Spleen (tissue), 7 donors: ENCODE measurements around the gene WASHC2C.
"Not testable (repeated sequence)": the region's sequence is repeated elsewhere in the genome, so short reads cannot be mapped to it uniquely, and the experiment has no call there.

Experiments used
- CTCF ChIP-seq, 11 experiments: fragments of 200-600 bp in 7 of 11; fragments of 450-650 bp in 4 of 11; sonication (generic) in 4 of 11; IDR thresholded peaks in 8 of 11; conservative IDR thresholded peaks in 3 of 11; 1 replicate in 7 of 11; 2 replicates in 4 of 11; pipeline versions ENCODE4 v1.4.0 to v1.8.0; 2016 to 2021; ENCODE audit warnings: antibody characterized with exemption in 11 of 11, inconsistent platforms in 4 of 11, mild to moderate bottlenecking in 1 of 11
- POLR2AphosphoS5 ChIP-seq, 3 donors: sonication (generic); formaldehyde crosslinking; IDR thresholded peaks; one replicate each; pipeline ENCODE4 v1.5.1; 2017; ENCODE audit warnings: antibody characterized with exemption in 3 of 3
- donor health status: DM: no; HTN: no; CAD: no; lungs with moderate emphysema.
- donor health status: DM: no; HTN: no; CAD: no.
- donor health status: DM: no; HTN: no; CAD: no.

- TF ChIP-seq CTCF (IDR thresholded peaks at IDR 0.05 in 8 of 11, conservative IDR thresholded peaks at IDR 0.05 in 3 of 11); POLR2AphosphoS5 (IDR thresholded peaks at IDR 0.05): not testable (repeated sequence)
Observed at GRCh38 chr10:45717053-45717452, 10.0 kb upstream of the WASHC2C start.
